Measurements from ENCODE around the gene UBP1.
A peak's percentile ranks its signal among the peaks of the same experiment; 100 is the strongest.
"Not testable (repeated sequence)": the region's sequence is repeated elsewhere in the genome, so short reads cannot be mapped to it uniquely, and the experiment has no call there.

The UBP1 gene

DNA sequence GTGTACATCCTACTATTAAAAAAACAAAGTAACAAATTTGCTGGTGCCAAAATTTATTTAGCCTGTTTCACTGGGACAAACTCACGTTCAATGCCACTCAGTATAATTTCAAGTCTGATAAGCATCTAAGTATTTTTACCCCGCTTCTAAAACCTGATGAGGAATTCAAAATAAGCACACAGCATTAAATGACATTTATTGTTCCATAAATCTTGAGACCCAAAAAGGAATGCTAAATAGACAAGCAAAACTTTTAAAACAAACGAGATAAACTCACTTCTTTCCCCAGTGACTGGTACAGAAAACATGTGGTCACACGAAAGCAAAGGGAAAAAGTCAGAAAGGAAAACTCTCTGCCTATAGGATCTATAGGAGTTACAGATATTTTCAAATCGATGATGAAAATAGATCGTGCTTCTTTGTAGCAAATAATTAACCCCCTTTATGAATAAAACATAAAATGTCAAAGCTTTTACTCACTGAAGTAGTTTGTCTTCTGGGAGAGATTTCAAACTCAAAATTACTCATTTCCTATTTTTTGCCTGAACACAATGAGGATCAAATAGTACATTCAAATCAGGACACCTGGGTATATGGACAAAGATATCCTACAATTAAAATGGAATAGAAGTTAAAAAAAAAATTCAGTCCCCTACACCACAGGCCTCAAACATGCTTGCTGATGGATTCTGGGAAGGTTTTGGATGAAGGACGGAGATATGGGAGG, 51.7 kb downstream of the UBP1 start:
- no peak for DNase-seq

- no peak for DNase-seq
Observed at GRCh38 chr3:33386631-33387030, 53.6 kb downstream of the UBP1 start.

DNA sequence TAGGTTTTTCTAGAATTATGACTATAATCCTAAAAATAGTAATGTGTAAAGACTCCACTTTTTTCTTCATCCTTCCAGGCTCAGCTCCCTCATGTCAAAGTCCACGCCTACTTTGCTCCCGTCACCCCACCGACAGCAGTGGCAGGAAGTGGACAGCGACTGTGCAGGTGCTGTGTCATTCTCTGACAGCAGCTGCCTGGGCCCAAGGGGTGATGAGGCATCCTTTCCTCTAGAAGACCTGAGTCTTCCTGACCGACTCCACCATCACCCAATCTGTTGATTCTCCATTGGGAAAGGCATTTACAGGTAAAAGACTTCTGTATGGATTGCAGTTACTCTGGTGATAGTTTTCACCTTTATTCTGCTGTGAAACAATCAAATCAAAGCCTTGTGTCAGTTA, 54.8 kb downstream of the UBP1 start:
- DNase-seq, result no peak

GRCh38 chr3:33383951-33384350, 56.3 kb downstream of the UBP1 start:
- no peak for DNase-seq

DNA sequence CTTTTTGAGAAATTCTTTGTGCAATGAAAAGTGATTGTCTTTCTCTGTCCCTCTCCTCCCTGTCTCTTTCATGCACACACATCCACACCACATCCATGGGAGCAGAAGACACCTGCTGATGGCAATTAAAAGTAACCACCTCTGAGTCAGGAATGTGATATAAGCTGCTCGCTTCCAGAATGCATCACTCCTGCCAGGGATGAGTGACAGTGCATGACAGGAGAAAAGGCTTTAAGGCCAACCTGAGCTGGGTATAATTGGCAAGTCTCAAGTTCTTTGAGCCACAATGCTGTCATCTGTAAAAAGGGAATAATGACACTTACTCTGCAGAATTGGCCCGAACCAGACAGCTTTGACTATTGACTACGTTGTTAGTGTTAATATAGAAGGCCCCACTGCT, 59.6 kb downstream of the UBP1 start:
- DNase-seq, result no peak

GRCh38 chr3:33377931-33378330, 62.3 kb downstream of the UBP1 start:
- DNase-seq, result no peak

GRCh38 chr3:33377489-33377888, 62.7 kb downstream of the UBP1 start:
- no peak for DNase-seq

- no peak for DNase-seq
Observed at GRCh38 chr3:33373082-33373437, 67.1 kb downstream of the UBP1 start.

- DNase-seq, result peak; percentile 33
Observed at GRCh38 chr3:33372218-33373081, 67.8 kb downstream of the UBP1 start.

GRCh38 chr3:33364531-33365128, 75.6 kb downstream of the UBP1 start:
- DNase-seq, result no peak

DNA sequence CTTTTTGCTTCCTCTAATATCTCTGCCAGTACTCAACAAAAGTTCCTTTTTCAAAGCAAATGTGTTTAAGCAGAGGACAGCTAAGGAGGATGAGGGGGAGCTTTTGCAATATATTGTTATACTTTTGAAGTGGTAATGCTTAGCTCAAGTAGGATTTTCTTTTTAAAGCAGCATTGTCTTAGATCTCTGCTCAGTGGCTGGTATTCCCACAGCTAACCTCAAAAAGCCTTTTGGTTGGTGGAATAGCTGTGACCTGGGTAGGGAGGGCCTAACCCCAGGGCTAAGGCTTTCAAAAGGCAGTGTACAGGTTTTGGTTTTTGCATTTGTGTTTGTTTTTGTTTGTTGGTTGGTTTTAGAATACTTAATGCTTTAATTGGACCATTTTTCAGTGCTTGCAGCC, 76.1 kb downstream of the UBP1 start:
- DNase-seq, result no peak

GRCh38 chr3:33363113-33363800, 76.9 kb downstream of the UBP1 start:
- no peak for DNase-seq

GRCh38 chr3:33360136-33360825, 79.9 kb downstream of the UBP1 start:
- DNase-seq, result peak; percentile 13

GRCh38 chr3:33358172-33358781, 81.9 kb downstream of the UBP1 start:
- DNase-seq, result no peak

DNA sequence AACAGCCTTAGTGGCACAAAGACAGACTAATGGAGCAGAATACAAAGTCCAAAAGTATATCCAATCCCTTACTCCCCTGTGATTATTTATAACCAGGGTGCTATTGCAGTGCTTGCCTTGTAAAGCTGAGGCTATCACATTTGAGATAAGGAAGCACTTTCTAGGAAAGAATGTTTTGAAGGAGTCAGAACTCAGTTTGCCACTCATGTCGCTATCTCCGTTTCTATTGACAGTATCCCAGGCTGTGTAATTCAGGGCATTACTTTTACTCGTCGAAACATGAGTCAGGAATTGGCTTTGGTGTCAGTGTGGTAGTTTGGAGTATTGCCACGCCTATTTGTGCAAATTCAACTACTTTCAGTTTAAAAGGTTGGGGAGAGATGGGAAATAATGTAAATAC, 84.6 kb downstream of the UBP1 start:
- no peak for DNase-seq

GRCh38 chr3:33339758-33340157, 100.4 kb downstream of the UBP1 start:
- no peak for DNase-seq

DNA sequence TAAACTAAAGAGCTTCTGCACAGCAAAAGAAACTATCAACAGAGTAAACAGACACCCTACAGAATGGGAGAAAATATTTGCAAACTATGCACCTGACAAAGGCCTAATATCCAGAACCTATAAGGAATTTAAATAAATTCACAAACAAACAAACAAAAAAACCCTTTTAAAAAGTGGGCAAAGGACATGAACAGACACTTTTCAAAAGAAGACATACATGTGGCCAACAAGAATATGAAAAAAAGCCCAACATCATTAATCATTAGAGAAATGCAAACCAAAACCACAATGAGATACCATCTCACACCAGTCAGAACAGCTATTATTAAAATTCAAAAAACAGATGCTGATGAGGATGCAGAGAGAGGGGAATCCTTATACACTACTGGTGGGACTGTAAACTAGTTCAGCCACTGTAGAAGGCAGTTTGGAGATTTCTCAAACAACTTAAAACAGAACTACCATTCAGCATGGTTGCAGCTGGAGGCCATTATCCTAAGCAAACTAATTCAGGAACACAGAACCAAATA, 101.2 kb downstream of the UBP1 start:
- not testable (repeated sequence) for DNase-seq

Measured in NCI-H2029 (cell line).